ENCODE results near the gene MED8.

Gene MED8

GRCh38 chr1:43348809-43349593 lies 40.6 kb downstream of the MED8 start:
- peak overlapping the region; percentile 62 for H3K4me3 ChIP-seq (ENCODE audit: low read depth, low read length)
- TF ChIP-seq CTCF (IDR thresholded peaks at IDR 0.05; ENCODE audit: low read depth, low read length, missing control alignments) = no peak
- DNase-seq (ENCODE audit: low read depth) = peak; percentile 54

- DNase-seq (ENCODE audit: low read depth) = no peak
- TF ChIP-seq CTCF (IDR thresholded peaks at IDR 0.05; ENCODE audit: low read depth, low read length, missing control alignments) = no peak
- peak overlapping the region; percentile 62 for H3K4me3 ChIP-seq (ENCODE audit: low read depth, low read length)
Measured at GRCh38 chr1:43348343-43348808, 41.2 kb downstream of the MED8 start.

DNA sequence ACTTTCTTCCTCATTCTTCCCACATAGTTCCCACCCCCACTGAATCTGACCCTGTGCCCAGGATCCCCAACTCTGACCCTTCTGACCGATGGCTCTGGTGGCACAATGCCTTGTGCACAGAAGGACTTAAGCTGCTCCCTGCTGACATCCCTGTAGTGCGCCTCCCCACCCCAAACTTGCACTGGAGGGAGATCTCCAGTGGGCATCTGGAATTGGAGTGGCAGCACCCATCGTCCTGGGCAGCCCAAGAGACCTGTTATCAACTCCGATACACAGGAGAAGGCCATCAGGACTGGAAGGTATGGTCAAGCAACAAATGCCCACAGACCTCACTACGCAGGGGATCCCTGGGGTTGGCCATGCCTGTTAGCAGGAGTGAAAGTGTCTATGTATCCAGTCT lies 43.0 kb downstream of the MED8 start:
- no peak overlapping the region for H3K4me3 ChIP-seq (ENCODE audit: low read depth, low read length)
- no peak for TF ChIP-seq CTCF (IDR thresholded peaks at IDR 0.05; ENCODE audit: low read depth, low read length, missing control alignments)

GRCh38 chr1:43345120-43345519 lies 44.5 kb downstream of the MED8 start:
- no peak for DNase-seq (ENCODE audit: low read depth)
- no peak overlapping the region for H3K4me3 ChIP-seq (ENCODE audit: low read depth, low read length)
- TF ChIP-seq CTCF (IDR thresholded peaks at IDR 0.05; ENCODE audit: low read depth, low read length, missing control alignments) = no peak

More for the DNA sequence above, 43.0 kb downstream of the MED8 start:
- DNase-seq (ENCODE audit: low read depth) = no peak

- no peak for TF ChIP-seq CTCF (IDR thresholded peaks at IDR 0.05; ENCODE audit: low read depth, low read length, missing control alignments)
- DNase-seq (ENCODE audit: low read depth) = no peak
- H3K4me3 ChIP-seq (ENCODE audit: low read depth, low read length) = no peak overlapping the region
Measured at GRCh38 chr1:43344267-43344850, 45.2 kb downstream of the MED8 start.

- no peak for TF ChIP-seq CTCF (IDR thresholded peaks at IDR 0.05; ENCODE audit: low read depth, low read length, missing control alignments)
- DNase-seq (ENCODE audit: low read depth) = no peak
Measured at GRCh38 chr1:43340559-43340958, 49.0 kb downstream of the MED8 start.

More at GRCh38 chr1:43340559-43340958, 49.0 kb downstream of the MED8 start:
- no peak overlapping the region for H3K4me3 ChIP-seq (ENCODE audit: low read depth, low read length)
